A673 (cell line): ENCODE measurements around the gene KCNJ9. TPM values are rescaled to one million over a fixed set of nuclear protein-coding genes. Genes with fewer than 3 reads are reported as not detected.

Source experiments
- BruUV-seq: library from RNA; stranded (reverse); fragments of 400-500 nt; replicated peaks from 2 replicates; lab custom pipeline; 2021; lab: Mats Ljungman, UMichigan
- CTCF ChIA-PET: fragments of 300-600 bp; sonication (Branson Sonifier 250); formaldehyde crosslinking; loops from one replicate; lab custom pipeline; 2022; ENCODE audit warnings: antibody characterized with exemption; lab: Charles Lee
- POLR2A ChIA-PET: fragments of 300-600 bp; sonication (Branson Sonifier 250); formaldehyde crosslinking; loops from one replicate; lab custom pipeline; 2022; ENCODE audit warnings: antibody characterized with exemption; ENCODE audit not compliant: low non-redundant PET; lab: Charles Lee
- DNase-seq: peaks from one replicate; pipeline ENCODE4 v3.0.0-alpha.2; 2015; ENCODE audit warnings: low spot score
- H3K27ac ChIP-seq: fragments of 200-600 bp; sonication (generic); 2 replicates; pipeline ENCODE4 v1.5.1; 2016; ENCODE audit warnings: mixed run types, low read depth, mild to moderate bottlenecking, mixed read lengths, antibody characterized with exemption, low read length; ENCODE audit not compliant: poor library complexity, severe bottlenecking
- H3K27me3 ChIP-seq: fragments of 200-600 bp; sonication (generic); replicated peaks from 2 replicates; pipeline ENCODE4 v1.6.1; 2017; ENCODE audit warnings: mixed run types, low read depth, mild to moderate bottlenecking, mixed read lengths, antibody characterized with exemption, low read length; ENCODE audit not compliant: insufficient read depth, poor library complexity
- H3K36me3 ChIP-seq: fragments of 200-600 bp; sonication (generic); 2 replicates; pipeline ENCODE4 v1.6.1; 2016; ENCODE audit warnings: mixed run types, mild to moderate bottlenecking, mixed read lengths, antibody characterized with exemption, low read length; ENCODE audit not compliant: insufficient read depth, poor library complexity, severe bottlenecking
- H3K4me1 ChIP-seq: fragments of 200-600 bp; sonication (generic); 2 replicates; pipeline ENCODE4 v1.6.1; 2017; ENCODE audit warnings: mixed run types, mild to moderate bottlenecking, mixed read lengths, antibody characterized with exemption, low read length; ENCODE audit not compliant: insufficient read depth, poor library complexity, severe bottlenecking
- H3K4me3 ChIP-seq: fragments of 200-600 bp; sonication (generic); 2 replicates; pipeline ENCODE4 v1.5.1; 2016; ENCODE audit warnings: low read depth, mixed run types, mild to moderate bottlenecking, mixed read lengths, low read length; ENCODE audit not compliant: poor library complexity, severe bottlenecking
- H3K9me3 ChIP-seq: fragments of 200-600 bp; sonication (generic); 2 replicates; pipeline ENCODE4 v1.6.1; 2016; ENCODE audit warnings: mixed run types, low read depth, mild to moderate bottlenecking, mixed read lengths, antibody characterized with exemption, low read length; ENCODE audit not compliant: poor library complexity, severe bottlenecking
- CTCF ChIP-seq: fragments of 300-800, 200-600 bp; sonication (generic); conservative IDR thresholded peaks from 2 replicates; pipeline ENCODE4 v1.5.1; 2017; ENCODE audit warnings: low read depth, mild to moderate bottlenecking, antibody characterized with exemption, low read length, moderate library complexity, mixed read lengths
- EZH2 ChIP-seq: fragments of 200-600 bp; sonication (generic); IDR thresholded peaks from 2 replicates; pipeline ENCODE4 v1.6.1; 2017; ENCODE audit warnings: borderline replicate concordance, low read depth, mild to moderate bottlenecking, mixed read lengths, antibody characterized with exemption, low read length; ENCODE audit not compliant: poor library complexity, severe bottlenecking
- intact Hi-C: fragments of 100-400 bp; cut with micrococcal nuclease; formaldehyde crosslinking; loops from one replicate; pipeline ENCODE4 v1.10.0; 2022; ENCODE audit not compliant: unreplicated experiment
- total RNA-seq: library from RNA; stranded (reverse); gene quantifications from 2 replicates; pipeline ENCODE4 v1.2.3, GENCODE V29; 2021

The KCNJ9 gene
- total RNA-seq, 1 experiment from 2014 or later: not detected

GRCh38 chr1:160064746-160065145 lies 16.6 kb upstream of the KCNJ9 start:
- no peaks in the 10 kb centered on the region for H3K9me3 ChIP-seq
- ChIA-PET CTCF (no interaction called here), POLR2A (no interaction called here)
- H3K27me3 ChIP-seq: peaks cover 4% of the 10 kb centered on the region
- DNase-seq: no peak
- TF ChIP-seq CTCF (no peak), EZH2 (no peak)
- H3K27ac ChIP-seq: no peak overlapping the region
- intact Hi-C loops: no loop called here
- no peak overlapping the region for H3K4me3 ChIP-seq
- no peaks in the 10 kb centered on the region for H3K4me1 ChIP-seq
- BruUV-seq: no TSS peak
- H3K36me3 ChIP-seq: no peaks in the 10 kb centered on the region

DNA sequence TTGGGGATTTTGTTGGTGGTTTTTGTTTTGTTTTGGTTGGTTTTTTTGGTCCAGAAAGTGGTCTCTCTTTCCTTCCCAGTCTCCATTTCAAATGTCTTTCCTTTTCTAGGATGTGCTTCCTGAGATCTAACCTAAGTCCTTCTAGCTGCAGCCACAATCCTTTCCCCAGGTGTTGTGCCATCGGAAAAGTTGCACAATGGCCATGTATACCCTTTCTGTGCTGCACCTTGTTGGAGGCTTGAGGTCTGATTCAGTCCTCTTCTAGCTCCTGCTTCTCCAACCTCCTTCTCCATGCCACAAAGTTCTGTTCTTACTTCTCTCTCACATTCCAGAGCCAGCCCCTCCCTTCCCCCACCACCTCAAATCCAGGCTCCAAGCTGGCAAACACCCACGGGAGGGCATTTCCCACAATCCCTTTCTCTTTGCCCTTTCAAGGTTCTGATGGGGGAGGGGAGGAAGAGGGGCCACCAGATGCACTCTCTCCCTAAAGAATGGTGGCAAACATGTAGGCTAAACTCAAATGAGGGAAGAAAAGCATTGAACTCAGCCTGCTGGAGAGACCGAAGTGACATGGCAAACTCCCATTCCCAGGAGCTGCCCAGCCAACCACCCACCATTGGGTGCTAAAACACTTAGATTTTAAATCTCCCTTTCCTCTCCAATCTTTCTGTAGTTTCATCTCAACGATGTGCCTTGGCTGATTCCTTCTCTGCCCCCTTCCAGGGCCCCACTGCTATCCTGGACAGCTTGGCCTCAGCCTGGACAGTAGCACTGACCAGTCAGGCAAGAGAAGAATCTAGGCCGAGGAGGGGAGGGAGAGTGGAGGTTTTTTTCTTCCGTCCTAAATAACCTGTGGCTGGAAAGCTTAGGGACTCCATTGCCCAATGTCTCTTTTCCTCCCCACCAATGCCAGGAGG lies 14.3 kb upstream of the KCNJ9 start:
- Histone ChIP-seq H3K27ac (no peak overlapping the region), H3K4me3 (no peak overlapping the region), H3K36me3 (no peaks in the 10 kb centered on the region), H3K9me3 (no peaks in the 10 kb centered on the region), H3K27me3 (peaks cover 14% of the 10 kb centered on the region), H3K4me1 (no peaks in the 10 kb centered on the region)
- intact Hi-C loops: no loop called here
- TF ChIP-seq EZH2: no peak
- no peak for TF ChIP-seq CTCF
- ChIA-PET CTCF (no interaction called here), POLR2A (interaction anchor here (0.7 kb wide), 1 partner anchor 114 kb away, joined by 3 read pairs; no protein-coding TSS in a partner anchor)
- BruUV-seq: no TSS peak
- DNase-seq: peak; percentile 20

DNA sequence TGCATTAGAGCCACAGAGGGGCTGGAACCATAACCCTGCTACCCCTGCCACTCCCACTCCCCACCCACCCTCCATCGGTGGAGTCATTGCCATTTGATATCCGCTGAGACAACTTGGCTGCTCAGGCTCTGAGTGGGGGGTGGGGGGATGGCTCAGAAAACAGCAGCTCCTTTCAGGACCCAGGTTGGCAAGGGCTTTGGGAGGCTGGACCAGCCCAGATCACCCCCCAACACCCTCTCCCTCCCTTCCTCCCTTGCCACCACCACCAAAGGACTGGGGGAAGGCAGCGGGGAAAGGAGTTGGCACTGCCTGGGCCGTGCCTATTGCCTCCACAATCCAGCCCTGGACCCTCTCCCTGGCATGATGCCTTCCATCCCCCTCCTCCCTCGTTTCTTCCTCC lies 13.1 kb upstream of the KCNJ9 start:
- no peak for DNase-seq
- Histone ChIP-seq H3K9me3 (no peaks in the 10 kb centered on the region), H3K36me3 (no peaks in the 10 kb centered on the region), H3K27ac (no peak overlapping the region), H3K27me3 (peaks cover 14% of the 10 kb centered on the region), H3K4me1 (no peaks in the 10 kb centered on the region), H3K4me3 (no peak overlapping the region)
- POLR2A ChIA-PET: no interaction called here
- TF ChIP-seq CTCF: no peak
- TF ChIP-seq EZH2: no peak
- CTCF ChIA-PET: no interaction called here
- no TSS peak for BruUV-seq
- intact Hi-C loops: no loop called here
